ENCODE results near the gene XAF1. TPM values are rescaled to one million over a fixed set of nuclear protein-coding genes. Genes with fewer than 3 reads are reported as not detected.

XAF1 gene
- total RNA-seq (2022; extraction: Qiagen RNA extraction), result 0.06 to 0.16 TPM in 2 of 5 replicates, not detected in the others

DNA sequence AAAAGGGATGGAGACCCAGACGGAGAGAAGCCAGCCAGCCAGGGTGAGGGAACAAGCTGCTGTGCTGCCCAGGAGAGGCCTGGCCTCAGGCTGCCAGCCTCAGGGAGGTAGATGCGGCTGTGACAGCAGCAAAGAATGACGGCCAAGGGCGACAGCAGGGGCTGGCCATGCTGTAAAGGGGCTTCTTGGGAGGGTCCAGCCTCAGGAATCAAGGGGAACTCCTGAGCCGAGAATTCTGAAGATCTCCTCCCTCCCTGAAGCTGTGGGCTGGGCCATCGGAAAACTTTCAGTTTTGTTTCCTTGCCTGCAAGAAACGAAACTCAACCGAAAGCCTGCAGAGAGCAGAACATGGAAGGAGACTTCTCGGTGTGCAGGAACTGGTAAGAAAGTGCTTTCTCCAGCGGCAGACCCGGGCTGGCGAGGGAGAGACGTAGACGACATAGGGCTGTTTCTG is at the start of gene XAF1:
XAF1 (plus strand) TSS at position 316 of the 454 bp plus-strand sequence; CDS start at position 349, 33 bp downstream.

GRCh38 chr17:6713130-6713917 is 42.5 kb upstream of the XAF1 start, which contains the start of gene SLC13A5:
TSS of gene SLC13A5 (minus strand) at chr17:6713369. CDS start at chr17:6713333, 36 bp downstream.

DNA sequence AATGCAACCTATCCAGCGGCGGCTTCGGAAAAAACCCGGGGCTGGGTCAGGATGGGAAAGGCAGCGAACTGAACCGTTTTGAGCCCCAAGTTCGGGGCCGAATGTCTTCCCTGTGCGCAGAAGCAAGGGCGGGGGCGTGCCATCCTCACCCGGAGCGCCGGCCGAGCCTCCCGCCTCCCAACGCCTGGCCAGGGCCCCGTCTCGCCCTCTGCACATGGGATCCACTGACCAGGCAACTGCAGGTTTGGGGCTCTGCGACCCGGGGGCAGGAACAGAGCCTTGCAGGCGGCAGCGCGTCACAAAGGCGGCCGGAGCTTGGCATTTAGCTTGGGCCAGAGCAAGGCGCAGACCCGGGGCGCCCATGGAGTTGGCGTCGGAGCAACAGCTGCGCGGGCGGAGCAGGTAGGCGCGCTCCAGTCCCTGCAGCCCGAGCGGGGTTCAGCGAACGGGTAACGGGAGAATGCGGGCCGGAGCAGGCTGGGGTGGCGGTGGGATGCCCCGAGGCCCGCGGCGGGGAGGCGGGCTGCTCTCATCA is 20.1 kb downstream of the XAF1 start, which contains the start of gene FBXO39:
FBXO39 (plus strand) TSS at position 345 of the 535 bp plus-strand sequence. CDS start 3,654 bp downstream, outside the sequence.

Other genes starting within 250 kb of the XAF1 start
- 1.4 to 2.7 TPM (median 2.0 TPM) in 5 replicates for gene PITPNM3, start 199.5 kb upstream of the XAF1 start, total RNA-seq (2022; extraction: Qiagen RNA extraction)
- 18.9 to 20.5 TPM (median 19.5 TPM) in 5 replicates for gene KIAA0753, start 115.3 kb upstream of the XAF1 start, total RNA-seq (2022; extraction: Qiagen RNA extraction)
- gene TXNDC17, start 115.0 kb upstream of the XAF1 start, total RNA-seq (2022; extraction: Qiagen RNA extraction), result 406 to 462 TPM (median 437 TPM) in 5 replicates
- 21.4 to 40.1 TPM (median 30.8 TPM) in 5 replicates for gene MED31, start 104.4 kb upstream of the XAF1 start, total RNA-seq (2022; extraction: Qiagen RNA extraction)
- gene C17orf100, start 104.3 kb upstream of the XAF1 start, total RNA-seq (2022; extraction: Qiagen RNA extraction), result 2.4 to 3.3 TPM (median 3.0 TPM) in 5 replicates
- 0.10 to 0.37 TPM (median 0.16 TPM) in 5 replicates for gene SLC13A5, start 42.7 kb upstream of the XAF1 start, total RNA-seq (2022; extraction: Qiagen RNA extraction)
- not detected in 5 replicates for gene FBXO39, start 20.2 kb downstream of the XAF1 start, total RNA-seq (2022; extraction: Qiagen RNA extraction)
- 0.07 to 0.24 TPM (median 0.18 TPM) in 3 of 5 replicates, not detected in the others for gene TEKT1, start 75.7 kb downstream of the XAF1 start, total RNA-seq (2022; extraction: Qiagen RNA extraction)
- gene ALOX12, start 240.0 kb downstream of the XAF1 start, total RNA-seq (2022; extraction: Qiagen RNA extraction), result not detected in 5 replicates